ENCODE measurements around the gene KRT6A. TPM values are rescaled to one million over a fixed set of nuclear protein-coding genes. Genes with fewer than 3 reads are reported as not detected.

The KRT6A gene
- not detected in 2 replicates for total RNA-seq (2014; rRNA removed; shearing (Covaris generic))

GRCh38 chr12:52493172-52493571 is at the start of gene KRT6A:
Gene KRT6A (minus strand): TSS chr12:52493257. CDS start chr12:52493188, 69 bp downstream.
- Histone ChIP-seq H3K27me3 (replicated peaks) (peaks cover 15% of the 10 kb centered on the region), H3K36me3 (no peaks in the 10 kb centered on the region), H3K4me3 (no peak within 1 kb of the TSS), H3K4me1 (replicated peaks) (peaks cover 7% of the 10 kb centered on the region), H3K27ac (no peak within 1 kb of the TSS), H3K9me3 (replicated peaks) (no peaks in the 10 kb centered on the region)
- no peak for DNase-seq (ENCODE audit: low read depth in 1 of 2, low spot score in 2 of 2)

GRCh38 chr12:52542157-52542556 is 49.1 kb upstream of the KRT6A start:
- Histone ChIP-seq H3K27ac (no peak overlapping the region), H3K4me3 (no peak overlapping the region), H3K27me3 (replicated peaks) (no peaks in the 10 kb centered on the region), H3K4me1 (replicated peaks) (peaks cover 14% of the 10 kb centered on the region), H3K36me3 (no peaks in the 10 kb centered on the region), H3K9me3 (replicated peaks) (no peaks in the 10 kb centered on the region)
- DNase-seq (ENCODE audit: low read depth in 1 of 2, low spot score in 2 of 2) = no peak

GRCh38 chr12:52541709-52542108 is 48.7 kb upstream of the KRT6A start:
- no peak for DNase-seq (ENCODE audit: low read depth in 1 of 2, low spot score in 2 of 2)

GRCh38 chr12:52540531-52540930 is 47.5 kb upstream of the KRT6A start:
- Histone ChIP-seq H3K4me1 (replicated peaks) (peaks cover 14% of the 10 kb centered on the region), H3K27ac (no peak overlapping the region), H3K36me3 (no peaks in the 10 kb centered on the region), H3K9me3 (replicated peaks) (no peaks in the 10 kb centered on the region), H3K4me3 (no peak overlapping the region), H3K27me3 (replicated peaks) (0 out of 2 replicates have a peak, but pooled peaks cover 7% of the 10 kb centered on the region)
- DNase-seq (ENCODE audit: low read depth in 1 of 2, low spot score in 2 of 2) = no peak

More at GRCh38 chr12:52541709-52542108, 48.7 kb upstream of the KRT6A start:
- Histone ChIP-seq H3K4me1 (replicated peaks) (peaks cover 14% of the 10 kb centered on the region), H3K27me3 (replicated peaks) (no peaks in the 10 kb centered on the region), H3K9me3 (replicated peaks) (no peaks in the 10 kb centered on the region), H3K36me3 (no peaks in the 10 kb centered on the region), H3K4me3 (no peak overlapping the region), H3K27ac (no peak overlapping the region)

GRCh38 chr12:52539821-52540173 is 46.7 kb upstream of the KRT6A start:
- Histone ChIP-seq H3K4me3 (no peak overlapping the region), H3K27ac (no peak overlapping the region), H3K36me3 (no peaks in the 10 kb centered on the region), H3K9me3 (replicated peaks) (no peaks in the 10 kb centered on the region), H3K27me3 (replicated peaks) (0 out of 2 replicates have a peak, but pooled peaks cover 7% of the 10 kb centered on the region), H3K4me1 (replicated peaks) (peaks cover 14% of the 10 kb centered on the region)
- no peak for DNase-seq (ENCODE audit: low read depth in 1 of 2, low spot score in 2 of 2)

DNA sequence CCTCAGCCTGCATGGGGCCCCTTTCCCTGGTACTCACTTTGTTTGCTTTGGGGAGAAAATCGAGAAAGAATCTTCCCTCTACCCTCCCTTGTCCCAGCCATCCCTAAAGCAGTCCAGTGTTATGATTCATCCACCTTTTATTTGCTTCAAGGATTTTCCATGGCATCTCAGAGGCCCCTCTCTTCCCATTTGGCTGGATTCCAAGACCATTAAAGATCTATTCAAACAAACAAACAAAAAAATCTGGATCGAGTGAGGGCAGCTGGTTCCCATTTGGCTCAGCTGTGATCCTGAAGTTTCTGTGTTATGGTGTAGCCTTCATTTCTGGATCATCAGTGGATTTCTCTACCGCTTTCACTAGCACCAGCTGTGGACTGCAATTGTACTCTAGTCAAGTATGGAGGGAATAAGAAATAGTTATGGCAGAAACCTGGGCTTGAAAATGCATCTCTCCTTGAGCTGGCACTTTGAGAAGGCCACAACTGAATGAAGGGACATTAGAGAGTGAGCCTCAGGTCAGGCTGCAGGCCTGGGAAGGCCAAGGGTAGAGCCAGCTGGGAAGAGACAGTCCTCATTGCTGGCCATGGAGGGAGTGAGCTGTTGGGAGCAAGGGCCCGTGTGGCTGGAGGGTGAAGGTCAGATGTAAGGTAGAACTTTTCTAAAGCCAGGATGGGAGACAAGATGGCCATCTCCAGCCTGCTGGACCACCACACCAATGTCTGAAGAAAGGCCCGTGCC is 46.2 kb upstream of the KRT6A start:
- H3K27ac ChIP-seq = no peak overlapping the region
- no peak overlapping the region for H3K4me3 ChIP-seq
- H3K9me3 ChIP-seq (replicated peaks) = no peaks in the 10 kb centered on the region
- peak in 1 of 2 experiments; percentile 62 for DNase-seq (ENCODE audit: low read depth in 1 of 2, low spot score in 2 of 2)
- 0 out of 2 replicates have a peak, but pooled peaks cover 7% of the 10 kb centered on the region for H3K27me3 ChIP-seq (replicated peaks)
- no peaks in the 10 kb centered on the region for H3K36me3 ChIP-seq
- peaks cover 14% of the 10 kb centered on the region for H3K4me1 ChIP-seq (replicated peaks)

GRCh38 chr12:52537101-52537500 is 44.0 kb upstream of the KRT6A start:
- H3K4me3 ChIP-seq = no peak overlapping the region
- H3K9me3 ChIP-seq (replicated peaks) = no peaks in the 10 kb centered on the region

GRCh38 chr12:52535574-52535973 is 42.5 kb upstream of the KRT6A start:
- Histone ChIP-seq H3K36me3 (no peaks in the 10 kb centered on the region), H3K4me1 (replicated peaks) (peaks cover 14% of the 10 kb centered on the region), H3K9me3 (replicated peaks) (no peaks in the 10 kb centered on the region), H3K4me3 (no peak overlapping the region), H3K27me3 (replicated peaks) (0 out of 2 replicates have a peak, but pooled peaks cover 7% of the 10 kb centered on the region), H3K27ac (no peak overlapping the region)
- DNase-seq (ENCODE audit: low read depth in 1 of 2, low spot score in 2 of 2) = no peak

More at GRCh38 chr12:52537101-52537500, 44.0 kb upstream of the KRT6A start:
- no peak for DNase-seq (ENCODE audit: low read depth in 1 of 2, low spot score in 2 of 2)
- no peak overlapping the region for H3K27ac ChIP-seq
- H3K36me3 ChIP-seq = no peaks in the 10 kb centered on the region
- H3K27me3 ChIP-seq (replicated peaks) = 0 out of 2 replicates have a peak, but pooled peaks cover 7% of the 10 kb centered on the region
- H3K4me1 ChIP-seq (replicated peaks) = peaks cover 14% of the 10 kb centered on the region

DNA sequence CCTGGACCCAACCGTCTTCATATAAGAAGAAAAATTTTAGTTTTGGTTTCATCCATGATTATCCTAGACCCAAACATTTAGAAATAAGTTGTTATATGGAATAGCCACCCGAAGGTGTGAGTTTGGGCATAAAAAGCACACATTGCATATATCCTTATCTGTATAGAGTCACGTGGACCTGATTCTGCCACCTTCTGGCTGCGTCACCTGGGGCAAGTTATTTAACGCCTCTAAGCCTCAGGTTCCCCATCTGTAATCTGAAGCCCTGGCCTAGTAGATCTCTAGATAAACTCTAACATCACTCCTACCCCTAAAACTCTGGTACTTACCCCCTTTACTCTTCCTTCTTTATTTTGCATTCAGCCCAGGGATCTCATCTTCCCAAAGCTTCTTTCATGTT is 41.4 kb upstream of the KRT6A start:
- Histone ChIP-seq H3K27me3 (replicated peaks) (0 out of 2 replicates have a peak, but pooled peaks cover 14% of the 10 kb centered on the region), H3K9me3 (replicated peaks) (no peaks in the 10 kb centered on the region), H3K4me3 (no peak overlapping the region), H3K27ac (no peak overlapping the region), H3K4me1 (replicated peaks) (peaks cover 13% of the 10 kb centered on the region), H3K36me3 (no peaks in the 10 kb centered on the region)
- DNase-seq (ENCODE audit: low read depth in 1 of 2, low spot score in 2 of 2) = no peak

- no peak for DNase-seq (ENCODE audit: low read depth in 1 of 2, low spot score in 2 of 2)
- no peaks in the 10 kb centered on the region for H3K36me3 ChIP-seq
- H3K4me3 ChIP-seq = no peak overlapping the region
- H3K4me1 ChIP-seq (replicated peaks) = peaks cover 7% of the 10 kb centered on the region
- no peaks in the 10 kb centered on the region for H3K9me3 ChIP-seq (replicated peaks)
- H3K27me3 ChIP-seq (replicated peaks) = 0 out of 2 replicates have a peak, but pooled peaks cover 18% of the 10 kb centered on the region
- no peak overlapping the region for H3K27ac ChIP-seq
These were observed 40.8 kb upstream of the KRT6A start for GRCh38 chr12:52533686-52534470.

- no peaks in the 10 kb centered on the region for H3K36me3 ChIP-seq
- no peak for DNase-seq (ENCODE audit: low read depth in 1 of 2, low spot score in 2 of 2)
- no peak overlapping the region for H3K27ac ChIP-seq
- H3K27me3 ChIP-seq (replicated peaks) = 0 out of 2 replicates have a peak, but pooled peaks cover 18% of the 10 kb centered on the region
- H3K4me1 ChIP-seq (replicated peaks) = no peaks in the 10 kb centered on the region
- H3K9me3 ChIP-seq (replicated peaks) = no peaks in the 10 kb centered on the region
- no peak overlapping the region for H3K4me3 ChIP-seq
These were observed 39.6 kb upstream of the KRT6A start for GRCh38 chr12:52532636-52533035.

- Histone ChIP-seq H3K9me3 (replicated peaks) (no peaks in the 10 kb centered on the region), H3K4me1 (replicated peaks) (no peaks in the 10 kb centered on the region), H3K27me3 (replicated peaks) (0 out of 2 replicates have a peak, but pooled peaks cover 18% of the 10 kb centered on the region), H3K27ac (no peak overlapping the region), H3K4me3 (no peak overlapping the region), H3K36me3 (no peaks in the 10 kb centered on the region)
- no peak for DNase-seq (ENCODE audit: low read depth in 1 of 2, low spot score in 2 of 2)
These were observed 38.7 kb upstream of the KRT6A start for GRCh38 chr12:52531566-52532300.

DNA sequence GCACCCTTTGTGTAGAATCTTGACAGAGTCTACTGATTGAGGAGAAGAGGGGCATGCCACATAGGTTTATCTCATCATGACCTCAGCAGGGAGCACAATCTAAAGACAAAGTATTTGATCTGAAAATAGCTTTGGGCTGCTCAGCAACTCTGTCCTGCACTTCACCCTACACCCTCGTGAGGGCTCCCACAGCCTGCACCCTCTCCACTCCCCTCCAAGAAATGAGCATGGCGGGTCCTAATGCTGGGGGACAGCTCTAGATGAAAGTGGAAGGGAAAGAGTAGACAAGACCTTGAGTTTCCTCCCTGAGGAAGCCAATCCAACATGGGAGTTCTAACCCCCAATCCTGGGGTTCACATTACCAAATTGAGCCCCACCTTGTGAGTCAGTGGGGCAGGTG is 37.8 kb upstream of the KRT6A start:
- Histone ChIP-seq H3K4me3 (no peak overlapping the region), H3K27ac (no peak overlapping the region), H3K9me3 (replicated peaks) (no peaks in the 10 kb centered on the region), H3K4me1 (replicated peaks) (no peaks in the 10 kb centered on the region), H3K27me3 (replicated peaks) (0 out of 2 replicates have a peak, but pooled peaks cover 14% of the 10 kb centered on the region), H3K36me3 (no peaks in the 10 kb centered on the region)
- no peak for DNase-seq (ENCODE audit: low read depth in 1 of 2, low spot score in 2 of 2)

Data from SJSA1 (cell line).